PC-3 (cell line): Measurements from ENCODE around the gene CELF5.

ENCODE experiments used
- EZH2phosphoT487 ChIP-seq: fragments of 300-600 bp; sonication (generic); IDR thresholded peaks from 2 replicates; pipeline ENCODE4 v1.6.1; 2018; ENCODE audit warnings: mild to moderate bottlenecking, antibody characterized with exemption, low read length, borderline replicate concordance
- TF ChIP-seq, protein P1 (sequence below): fragments of 300-600 bp; sonication (generic); conservative IDR thresholded peaks from 2 replicates; pipeline ENCODE4 v1.5.1; 2017; ENCODE audit warnings: antibody characterized with exemption, low read depth, mild to moderate bottlenecking, low read length

DNA sequence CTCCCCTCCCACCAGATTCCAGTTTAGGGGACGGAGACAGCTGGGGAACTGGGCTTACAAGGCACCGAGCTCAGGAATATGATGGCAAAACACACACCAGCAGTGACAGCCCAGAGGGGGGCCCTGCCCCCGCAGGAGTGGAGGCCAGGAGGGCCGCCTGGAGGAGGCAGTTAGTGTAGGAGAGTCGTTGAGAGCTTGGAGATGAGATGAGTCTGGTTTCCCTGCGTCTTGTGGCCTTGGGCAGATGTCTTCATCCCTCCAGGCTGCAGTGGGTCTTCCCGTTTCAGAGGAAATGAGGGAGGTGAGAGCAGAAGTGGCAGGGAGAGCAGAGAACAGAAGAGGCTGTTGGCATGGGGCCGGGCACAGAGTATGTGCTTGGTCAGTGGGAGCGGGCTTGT is 4.9 kb downstream of the CELF5 start:
- TF ChIP-seq, protein P1, sequence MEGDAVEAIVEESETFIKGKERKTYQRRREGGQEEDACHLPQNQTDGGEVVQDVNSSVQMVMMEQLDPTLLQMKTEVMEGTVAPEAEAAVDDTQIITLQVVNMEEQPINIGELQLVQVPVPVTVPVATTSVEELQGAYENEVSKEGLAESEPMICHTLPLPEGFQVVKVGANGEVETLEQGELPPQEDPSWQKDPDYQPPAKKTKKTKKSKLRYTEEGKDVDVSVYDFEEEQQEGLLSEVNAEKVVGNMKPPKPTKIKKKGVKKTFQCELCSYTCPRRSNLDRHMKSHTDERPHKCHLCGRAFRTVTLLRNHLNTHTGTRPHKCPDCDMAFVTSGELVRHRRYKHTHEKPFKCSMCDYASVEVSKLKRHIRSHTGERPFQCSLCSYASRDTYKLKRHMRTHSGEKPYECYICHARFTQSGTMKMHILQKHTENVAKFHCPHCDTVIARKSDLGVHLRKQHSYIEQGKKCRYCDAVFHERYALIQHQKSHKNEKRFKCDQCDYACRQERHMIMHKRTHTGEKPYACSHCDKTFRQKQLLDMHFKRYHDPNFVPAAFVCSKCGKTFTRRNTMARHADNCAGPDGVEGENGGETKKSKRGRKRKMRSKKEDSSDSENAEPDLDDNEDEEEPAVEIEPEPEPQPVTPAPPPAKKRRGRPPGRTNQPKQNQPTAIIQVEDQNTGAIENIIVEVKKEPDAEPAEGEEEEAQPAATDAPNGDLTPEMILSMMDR = no peak
- TF ChIP-seq EZH2phosphoT487 = no peak
